Osteocyte (in vitro differentiated cells): ENCODE data around the gene THSD4. TPM values are rescaled to one million over a fixed set of nuclear protein-coding genes. Genes with fewer than 3 reads are reported as not detected.

ENCODE experiments used
- DNase-seq: peaks from one replicate; pipeline ENCODE4 v3.0.0; 2021; ENCODE audit warnings: mixed read lengths; ENCODE audit not compliant: unreplicated experiment; ENCODE audit errors: extremely low spot score
- H3K27ac Mint-ChIP-seq: one replicate; pipeline ENCODE4 v1.8.0; 2021; ENCODE audit warnings: mild to moderate bottlenecking, mixed read lengths; ENCODE audit not compliant: unreplicated experiment
- H3K27me3 Mint-ChIP-seq: one replicate; pipeline ENCODE4 v1.8.0; 2021; ENCODE audit warnings: mixed read lengths; ENCODE audit not compliant: unreplicated experiment
- H3K36me3 Mint-ChIP-seq: one replicate; pipeline ENCODE4 v1.8.0; 2021; ENCODE audit warnings: mixed read lengths; ENCODE audit not compliant: unreplicated experiment
- H3K4me1 Mint-ChIP-seq: one replicate; pipeline ENCODE4 v1.8.0; 2021; ENCODE audit warnings: mixed read lengths; ENCODE audit not compliant: unreplicated experiment
- H3K4me3 Mint-ChIP-seq: one replicate; pipeline ENCODE4 v1.8.0; 2021; ENCODE audit warnings: mild to moderate bottlenecking, moderate library complexity, mixed read lengths; ENCODE audit not compliant: unreplicated experiment
- H3K9me3 Mint-ChIP-seq: one replicate; pipeline ENCODE4 v1.8.0; 2021; ENCODE audit warnings: mixed read lengths; ENCODE audit not compliant: unreplicated experiment
- total RNA-seq: library from RNA; stranded (reverse); gene quantifications from 2 replicates; pipeline ENCODE4 v1.2.1, GENCODE V29; 2021
- TF ChIP-seq, protein P1 (sequence below): fragments of 200-600 bp; sonication (generic); IDR thresholded peaks from 2 replicates; pipeline ENCODE4 v1.5.0; 2021; ENCODE audit warnings: antibody characterized with exemption, mild to moderate bottlenecking, moderate library complexity

THSD4 gene
- total RNA-seq, 1 donor from 2014 or later: 5.7 TPM

DNA sequence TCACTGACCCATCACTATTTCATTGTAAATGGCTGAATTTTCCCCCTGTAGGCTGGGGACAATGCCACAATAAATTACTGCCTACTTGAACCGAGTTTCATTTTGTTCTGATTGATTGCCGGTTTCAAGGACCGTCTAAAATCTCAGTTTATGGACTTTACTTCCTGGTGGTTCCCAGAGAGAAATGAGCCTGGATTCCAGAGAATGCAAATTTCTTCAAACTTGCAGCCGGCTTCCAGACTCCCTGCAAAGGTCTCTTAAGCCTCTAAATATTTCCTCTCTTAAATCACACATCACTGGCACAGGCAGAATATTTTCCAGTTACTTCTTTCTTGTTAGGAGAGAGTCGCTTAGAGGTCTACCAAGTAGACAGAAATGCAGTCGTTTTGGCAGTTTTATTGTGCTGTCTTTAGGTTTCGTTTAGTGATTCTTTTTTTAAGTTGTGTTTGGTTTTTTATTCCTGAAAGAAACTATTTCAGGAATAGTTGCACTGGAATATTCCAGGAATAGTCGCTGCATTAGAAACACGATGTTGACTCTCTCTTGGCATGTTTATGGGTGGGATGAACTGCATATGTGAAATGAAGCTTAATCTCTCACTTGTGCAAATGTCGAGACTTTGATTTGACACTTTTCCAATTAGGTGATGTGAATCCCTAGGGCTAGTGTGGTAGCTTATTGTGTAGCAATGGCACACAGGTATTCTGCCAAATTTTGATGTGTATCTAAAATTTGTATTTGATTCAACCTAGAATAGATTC, 411.0 kb downstream of the THSD4 start:
- Mint-ChIP-seq H3K27me3 (peaks cover 45% of the 10 kb centered on the region), H3K27ac (no peak overlapping the region), H3K36me3 (no peaks in the 10 kb centered on the region), H3K9me3 (no peaks in the 10 kb centered on the region), H3K4me3 (no peak overlapping the region), H3K4me1 (peaks cover 11% of the 10 kb centered on the region)
- no peak for DNase-seq
- TF ChIP-seq, protein P1, sequence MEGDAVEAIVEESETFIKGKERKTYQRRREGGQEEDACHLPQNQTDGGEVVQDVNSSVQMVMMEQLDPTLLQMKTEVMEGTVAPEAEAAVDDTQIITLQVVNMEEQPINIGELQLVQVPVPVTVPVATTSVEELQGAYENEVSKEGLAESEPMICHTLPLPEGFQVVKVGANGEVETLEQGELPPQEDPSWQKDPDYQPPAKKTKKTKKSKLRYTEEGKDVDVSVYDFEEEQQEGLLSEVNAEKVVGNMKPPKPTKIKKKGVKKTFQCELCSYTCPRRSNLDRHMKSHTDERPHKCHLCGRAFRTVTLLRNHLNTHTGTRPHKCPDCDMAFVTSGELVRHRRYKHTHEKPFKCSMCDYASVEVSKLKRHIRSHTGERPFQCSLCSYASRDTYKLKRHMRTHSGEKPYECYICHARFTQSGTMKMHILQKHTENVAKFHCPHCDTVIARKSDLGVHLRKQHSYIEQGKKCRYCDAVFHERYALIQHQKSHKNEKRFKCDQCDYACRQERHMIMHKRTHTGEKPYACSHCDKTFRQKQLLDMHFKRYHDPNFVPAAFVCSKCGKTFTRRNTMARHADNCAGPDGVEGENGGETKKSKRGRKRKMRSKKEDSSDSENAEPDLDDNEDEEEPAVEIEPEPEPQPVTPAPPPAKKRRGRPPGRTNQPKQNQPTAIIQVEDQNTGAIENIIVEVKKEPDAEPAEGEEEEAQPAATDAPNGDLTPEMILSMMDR: no peak

DNA sequence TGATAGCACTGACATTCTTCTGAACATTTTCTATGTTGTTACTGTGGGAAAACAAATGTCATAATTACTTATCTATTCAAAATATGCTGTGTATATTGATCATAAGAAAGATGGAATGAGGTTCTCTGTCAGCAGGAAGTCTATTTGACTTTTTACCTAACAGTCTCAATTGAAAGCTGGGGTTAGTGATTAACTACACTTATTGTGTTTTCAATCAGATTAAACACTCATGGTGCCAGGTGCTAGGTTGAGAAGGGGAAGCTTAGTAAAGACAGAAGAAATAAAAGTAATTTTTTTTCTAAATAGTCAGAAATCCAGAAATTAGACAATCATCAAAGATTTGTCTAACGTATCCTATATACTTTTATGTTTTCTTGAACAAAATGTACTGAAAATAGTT, 414.1 kb downstream of the THSD4 start:
- no peak for DNase-seq
- no peak overlapping the region for H3K27ac Mint-ChIP-seq
- H3K4me3 Mint-ChIP-seq: no peak overlapping the region
- TF ChIP-seq, protein P1: no peak
- H3K4me1 Mint-ChIP-seq: peaks cover 11% of the 10 kb centered on the region
- peaks cover 8% of the 10 kb centered on the region for H3K9me3 Mint-ChIP-seq
- no peaks in the 10 kb centered on the region for H3K36me3 Mint-ChIP-seq
- peaks cover 36% of the 10 kb centered on the region for H3K27me3 Mint-ChIP-seq

DNA sequence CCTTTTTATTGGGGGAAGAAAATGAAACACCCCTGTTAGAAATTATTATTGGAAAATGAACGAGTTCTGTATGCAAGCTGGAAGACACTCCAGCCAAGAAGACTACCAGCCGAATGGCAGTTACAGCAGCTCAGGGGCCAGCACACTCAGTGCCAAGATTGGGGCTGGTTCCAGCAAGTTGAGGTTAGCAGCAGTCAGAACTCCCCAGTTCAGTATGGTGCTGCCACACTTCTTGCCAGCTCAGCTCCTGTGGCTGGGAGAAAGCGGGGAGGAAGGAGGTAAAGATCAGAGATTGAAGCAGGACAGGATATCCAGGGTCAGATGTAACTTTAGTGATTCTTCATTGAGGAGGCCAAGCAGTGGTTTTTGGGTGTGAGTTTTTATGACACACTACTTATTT, 414.8 kb downstream of the THSD4 start:
- peaks cover 8% of the 10 kb centered on the region for H3K9me3 Mint-ChIP-seq
- peaks cover 11% of the 10 kb centered on the region for H3K4me1 Mint-ChIP-seq
- H3K27me3 Mint-ChIP-seq: peaks cover 36% of the 10 kb centered on the region
- TF ChIP-seq, protein P1: no peak
- no peak overlapping the region for H3K4me3 Mint-ChIP-seq
- H3K27ac Mint-ChIP-seq: no peak overlapping the region
- DNase-seq: no peak
- H3K36me3 Mint-ChIP-seq: no peaks in the 10 kb centered on the region

DNA sequence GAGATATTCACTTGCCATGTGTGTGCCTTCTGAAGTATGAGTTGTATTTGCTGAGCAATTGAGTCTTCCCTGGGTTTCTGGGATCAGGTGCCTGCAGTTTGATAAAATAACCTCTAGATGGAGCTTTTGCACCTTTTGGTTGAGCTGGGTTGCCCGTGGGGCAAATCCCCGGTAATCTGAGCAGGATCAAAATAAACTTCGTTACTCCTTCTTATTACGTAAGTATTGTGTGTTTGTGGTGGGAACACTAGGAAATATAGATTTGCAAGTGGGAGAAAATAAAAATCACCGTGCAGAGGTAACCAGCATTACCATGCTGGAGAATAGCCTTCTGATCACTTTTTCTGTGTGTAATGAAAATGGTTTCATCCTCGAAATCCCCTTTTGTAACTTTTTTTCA, 417.7 kb downstream of the THSD4 start:
- H3K36me3 Mint-ChIP-seq: no peaks in the 10 kb centered on the region
- no peak for DNase-seq
- H3K27me3 Mint-ChIP-seq: peaks cover 34% of the 10 kb centered on the region
- H3K27ac Mint-ChIP-seq: no peak overlapping the region
- peaks cover 8% of the 10 kb centered on the region for H3K9me3 Mint-ChIP-seq
- no peak overlapping the region for H3K4me3 Mint-ChIP-seq
- H3K4me1 Mint-ChIP-seq: no peaks in the 10 kb centered on the region
- TF ChIP-seq, protein P1: peak; percentile 45

DNA sequence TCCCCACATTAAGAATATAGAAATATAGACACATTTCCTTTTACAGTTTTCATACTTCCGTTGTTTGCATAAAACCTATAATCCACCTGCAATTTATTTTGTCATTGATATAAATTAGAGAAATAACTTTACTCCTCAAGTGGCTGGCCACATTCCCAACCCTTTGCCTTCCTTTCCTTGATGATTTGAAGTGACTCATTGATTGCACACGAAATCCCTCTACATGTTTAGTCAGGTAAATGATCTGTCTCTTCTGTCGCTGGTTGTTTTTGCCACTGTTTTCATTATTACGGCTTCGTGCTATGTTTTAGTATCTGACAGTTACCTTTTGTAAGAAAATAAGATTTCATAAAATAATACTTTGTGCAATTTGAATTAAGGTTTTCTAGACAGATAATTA, 422.9 kb downstream of the THSD4 start:
- H3K27me3 Mint-ChIP-seq: peaks cover 7% of the 10 kb centered on the region
- no peak overlapping the region for H3K27ac Mint-ChIP-seq
- peaks cover 7% of the 10 kb centered on the region for H3K9me3 Mint-ChIP-seq
- H3K4me3 Mint-ChIP-seq: no peak overlapping the region
- H3K36me3 Mint-ChIP-seq: no peaks in the 10 kb centered on the region
- TF ChIP-seq, protein P1: no peak
- H3K4me1 Mint-ChIP-seq: no peaks in the 10 kb centered on the region
- DNase-seq: no peak
